SK-N-SH (cell line): ENCODE measurements around the gene TSNAXIP1.

Experiments used
- EP300 ChIP-seq, 2 experiments: IDR thresholded peaks; 2 replicates each; pipeline versions ENCODE4 v1.4.0 to v1.6.1; 2012; ENCODE audit warnings: borderline replicate concordance in 1 of 2, low read depth in 1 of 2, low read length in 1 of 2
- RCOR1 ChIP-seq: fragments of 150-350 bp; IDR thresholded peaks from 2 replicates; pipeline ENCODE4 v1.6.1; 2017; ENCODE audit warnings: antibody characterized with exemption, low read length
- TF ChIP-seq, protein P1 (sequence below): fragments of 200-600 bp; sonication (generic); IDR thresholded peaks from 2 replicates; pipeline ENCODE4 v1.6.1; 2017; ENCODE audit warnings: antibody characterized with exemption, mild to moderate bottlenecking, moderate library complexity

DNA sequence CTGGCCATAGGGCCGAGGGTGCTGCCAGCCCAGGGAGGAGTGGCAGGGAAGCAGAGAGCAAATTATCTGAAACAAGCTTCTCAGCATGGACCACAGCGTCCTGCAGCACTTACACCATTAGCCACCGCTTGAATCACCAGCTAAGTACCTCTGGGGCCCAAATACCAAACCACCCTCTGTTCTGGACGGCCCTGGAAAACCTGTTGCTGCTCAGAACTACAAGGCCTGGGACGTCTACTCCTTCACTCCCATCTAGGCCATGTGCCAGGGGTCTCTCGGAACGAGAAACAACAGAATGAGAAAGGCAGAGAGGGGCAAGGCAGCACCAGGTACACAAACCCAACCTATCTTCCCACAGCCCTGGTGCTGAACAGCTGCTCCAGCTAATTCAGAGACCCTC, 47.7 kb upstream of the TSNAXIP1 start:
- TF ChIP-seq, protein P1, sequence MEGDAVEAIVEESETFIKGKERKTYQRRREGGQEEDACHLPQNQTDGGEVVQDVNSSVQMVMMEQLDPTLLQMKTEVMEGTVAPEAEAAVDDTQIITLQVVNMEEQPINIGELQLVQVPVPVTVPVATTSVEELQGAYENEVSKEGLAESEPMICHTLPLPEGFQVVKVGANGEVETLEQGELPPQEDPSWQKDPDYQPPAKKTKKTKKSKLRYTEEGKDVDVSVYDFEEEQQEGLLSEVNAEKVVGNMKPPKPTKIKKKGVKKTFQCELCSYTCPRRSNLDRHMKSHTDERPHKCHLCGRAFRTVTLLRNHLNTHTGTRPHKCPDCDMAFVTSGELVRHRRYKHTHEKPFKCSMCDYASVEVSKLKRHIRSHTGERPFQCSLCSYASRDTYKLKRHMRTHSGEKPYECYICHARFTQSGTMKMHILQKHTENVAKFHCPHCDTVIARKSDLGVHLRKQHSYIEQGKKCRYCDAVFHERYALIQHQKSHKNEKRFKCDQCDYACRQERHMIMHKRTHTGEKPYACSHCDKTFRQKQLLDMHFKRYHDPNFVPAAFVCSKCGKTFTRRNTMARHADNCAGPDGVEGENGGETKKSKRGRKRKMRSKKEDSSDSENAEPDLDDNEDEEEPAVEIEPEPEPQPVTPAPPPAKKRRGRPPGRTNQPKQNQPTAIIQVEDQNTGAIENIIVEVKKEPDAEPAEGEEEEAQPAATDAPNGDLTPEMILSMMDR = no peak
- no peak for TF ChIP-seq RCOR1
- no peak for TF ChIP-seq EP300 (IDR thresholded peaks at IDR 0.05; ENCODE audit: borderline replicate concordance in 1 of 2, low read depth in 1 of 2, low read length in 1 of 2)
